Coronary artery (tissue), 2 donors: ENCODE data around the gene ZNF32.

Source experiments
- DNase-seq: peaks from one replicate; pipeline ENCODE4 v3.0.0-alpha.2; 2017; ENCODE audit warnings: low spot score
- H3K27ac ChIP-seq, 2 donors: fragments of 200-600 bp; sonication (generic); one replicate each; pipeline ENCODE4 v1.5.1; 2016 to 2019
- H3K4me3 ChIP-seq: fragments of 200-600 bp; sonication (generic); 2 replicates; pipeline ENCODE4 v1.5.1; 2016; ENCODE audit warnings: mild to moderate bottlenecking, moderate library complexity
- CTCF ChIP-seq: fragments of 200-600 bp; sonication (generic); IDR thresholded peaks from one replicate; pipeline ENCODE4 v1.5.1; 2019; ENCODE audit warnings: antibody characterized with exemption

The ZNF32 gene

GRCh38 chr10:43648398-43649184, at the start of gene ZNF32:
Gene ZNF32 (minus strand): TSS chr10:43648881. CDS start chr10:43646133, 2,748 bp downstream.
- DNase-seq: peak; percentile 83
- Histone ChIP-seq H3K27ac (peak within 1 kb of the TSS; percentile 59 to 85), H3K4me3 (peak within 1 kb of the TSS; percentile 98)
- TF ChIP-seq CTCF: no peak

- H3K27ac ChIP-seq: no peak overlapping the region
- no peak overlapping the region for H3K4me3 ChIP-seq
- no peak for TF ChIP-seq CTCF
- no peak for DNase-seq
These were observed 49.5 kb upstream of the ZNF32 start for GRCh38 chr10:43698156-43698555.

- Histone ChIP-seq H3K27ac (no peak overlapping the region), H3K4me3 (no peak overlapping the region)
- DNase-seq: no peak
- no peak for TF ChIP-seq CTCF
These were observed 48.3 kb upstream of the ZNF32 start for GRCh38 chr10:43696909-43697483.

GRCh38 chr10:43695730-43696129, 47.0 kb upstream of the ZNF32 start:
- Histone ChIP-seq H3K27ac (no peak overlapping the region), H3K4me3 (no peak overlapping the region)
- no peak for DNase-seq
- TF ChIP-seq CTCF: no peak

- TF ChIP-seq CTCF: no peak
- H3K4me3 ChIP-seq: no peak overlapping the region
- no peak overlapping the region for H3K27ac ChIP-seq
- no peak for DNase-seq
These were observed 46.6 kb upstream of the ZNF32 start for GRCh38 chr10:43695321-43695720.

- DNase-seq: no peak
- TF ChIP-seq CTCF: no peak
- Histone ChIP-seq H3K27ac (no peak overlapping the region), H3K4me3 (no peak overlapping the region)
These were observed 45.8 kb upstream of the ZNF32 start for GRCh38 chr10:43694526-43694925.

GRCh38 chr10:43693602-43694001, 44.9 kb upstream of the ZNF32 start:
- H3K27ac ChIP-seq: no peak overlapping the region
- H3K4me3 ChIP-seq: no peak overlapping the region
- DNase-seq: no peak
- TF ChIP-seq CTCF: no peak
